GM20000 (cell line): Measurements from ENCODE around the gene MORF4L2.
"Not testable (repeated sequence)": the region's sequence is repeated elsewhere in the genome, so short reads cannot be mapped to it uniquely, and the experiment has no call there.

Source experiments
- DNase-seq: peaks from one replicate; pipeline ENCODE4 v3.0.0; 2012; ENCODE audit warnings: low spot score
- TF ChIP-seq, protein P1 (sequence below): IDR thresholded peaks from 2 replicates; pipeline ENCODE4 v1.5.1; 2012; ENCODE audit warnings: mild to moderate bottlenecking, control low read depth; ENCODE audit errors: extremely low read depth, missing control alignments

MORF4L2 gene

DNA sequence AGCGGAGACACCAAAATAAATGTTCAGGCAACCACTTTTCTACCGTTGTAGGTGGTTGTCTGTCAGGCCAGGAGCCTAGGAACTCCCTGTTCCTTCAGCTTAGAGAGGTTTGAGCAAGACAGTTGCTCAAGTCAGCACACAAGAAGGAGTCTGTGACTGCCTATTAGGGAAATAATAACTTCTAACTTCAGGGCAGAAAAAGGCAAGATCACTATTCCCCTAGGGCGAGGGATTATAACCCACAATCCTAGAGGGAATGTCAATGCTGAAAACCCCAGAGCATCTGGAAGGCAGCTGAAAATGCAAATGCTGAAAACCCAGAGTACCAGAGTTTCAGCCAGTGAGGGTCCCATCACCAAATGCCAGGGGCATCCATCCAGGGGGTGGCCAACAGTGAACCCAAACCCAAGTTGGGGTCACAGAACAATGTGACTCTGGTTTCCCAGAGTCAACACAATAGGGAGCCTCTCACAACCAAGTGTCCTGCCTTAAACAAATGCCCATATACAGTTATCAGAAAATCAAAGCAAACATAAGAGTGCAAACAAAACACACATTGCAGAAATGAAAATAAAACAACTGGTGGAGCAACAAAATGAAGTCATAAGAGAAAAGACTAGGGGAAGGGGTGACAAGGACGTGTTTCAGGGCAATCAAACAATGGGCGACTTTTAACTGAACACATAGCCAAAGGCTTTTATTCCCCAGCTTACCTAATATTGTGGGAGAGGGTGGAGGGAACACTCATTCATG lies 27.6 kb downstream of the MORF4L2 start:
- DNase-seq = no peak
- TF ChIP-seq, protein P1, sequence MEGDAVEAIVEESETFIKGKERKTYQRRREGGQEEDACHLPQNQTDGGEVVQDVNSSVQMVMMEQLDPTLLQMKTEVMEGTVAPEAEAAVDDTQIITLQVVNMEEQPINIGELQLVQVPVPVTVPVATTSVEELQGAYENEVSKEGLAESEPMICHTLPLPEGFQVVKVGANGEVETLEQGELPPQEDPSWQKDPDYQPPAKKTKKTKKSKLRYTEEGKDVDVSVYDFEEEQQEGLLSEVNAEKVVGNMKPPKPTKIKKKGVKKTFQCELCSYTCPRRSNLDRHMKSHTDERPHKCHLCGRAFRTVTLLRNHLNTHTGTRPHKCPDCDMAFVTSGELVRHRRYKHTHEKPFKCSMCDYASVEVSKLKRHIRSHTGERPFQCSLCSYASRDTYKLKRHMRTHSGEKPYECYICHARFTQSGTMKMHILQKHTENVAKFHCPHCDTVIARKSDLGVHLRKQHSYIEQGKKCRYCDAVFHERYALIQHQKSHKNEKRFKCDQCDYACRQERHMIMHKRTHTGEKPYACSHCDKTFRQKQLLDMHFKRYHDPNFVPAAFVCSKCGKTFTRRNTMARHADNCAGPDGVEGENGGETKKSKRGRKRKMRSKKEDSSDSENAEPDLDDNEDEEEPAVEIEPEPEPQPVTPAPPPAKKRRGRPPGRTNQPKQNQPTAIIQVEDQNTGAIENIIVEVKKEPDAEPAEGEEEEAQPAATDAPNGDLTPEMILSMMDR = no peak

DNA sequence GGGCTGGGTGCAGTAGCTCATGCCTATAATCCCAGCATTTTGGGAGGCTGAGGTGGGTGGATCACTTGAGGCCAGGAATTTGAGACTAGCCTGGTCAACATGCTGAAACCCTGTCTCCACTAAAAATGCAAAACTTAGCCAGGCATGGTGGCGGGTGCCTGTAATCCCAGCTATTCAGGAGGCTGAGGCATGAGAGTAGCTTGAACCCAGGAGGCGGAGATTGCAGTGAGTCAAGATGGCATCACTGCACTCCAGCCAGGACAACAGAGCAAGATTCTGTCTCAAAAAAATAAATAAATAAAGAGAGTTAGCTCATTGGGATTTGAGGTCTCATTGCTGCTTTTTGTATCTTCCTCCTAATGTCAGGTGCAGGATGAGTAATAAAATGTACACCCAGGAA lies 29.4 kb downstream of the MORF4L2 start:
- not testable (repeated sequence) for DNase-seq

DNA sequence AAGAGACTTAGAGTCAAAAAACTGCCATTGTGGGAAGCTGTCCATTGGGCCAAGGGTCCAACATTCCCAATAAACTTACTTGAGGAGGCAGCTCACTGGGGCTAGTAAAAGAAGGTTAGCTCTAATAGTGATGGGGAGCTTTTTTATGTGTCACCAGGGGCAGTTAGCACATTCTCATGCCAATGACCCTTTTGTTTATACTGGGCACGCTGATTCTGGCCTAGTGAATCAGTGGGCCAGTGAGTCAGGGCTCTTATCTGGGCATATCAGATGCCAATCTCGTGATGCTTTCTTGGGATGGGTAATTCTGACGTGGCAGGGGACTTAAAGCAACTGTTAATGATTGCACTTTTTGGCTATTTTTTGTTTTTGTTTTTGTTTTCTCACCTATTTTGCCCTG lies 29.9 kb downstream of the MORF4L2 start:
- no peak for DNase-seq
- TF ChIP-seq, protein P1 = no peak

DNA sequence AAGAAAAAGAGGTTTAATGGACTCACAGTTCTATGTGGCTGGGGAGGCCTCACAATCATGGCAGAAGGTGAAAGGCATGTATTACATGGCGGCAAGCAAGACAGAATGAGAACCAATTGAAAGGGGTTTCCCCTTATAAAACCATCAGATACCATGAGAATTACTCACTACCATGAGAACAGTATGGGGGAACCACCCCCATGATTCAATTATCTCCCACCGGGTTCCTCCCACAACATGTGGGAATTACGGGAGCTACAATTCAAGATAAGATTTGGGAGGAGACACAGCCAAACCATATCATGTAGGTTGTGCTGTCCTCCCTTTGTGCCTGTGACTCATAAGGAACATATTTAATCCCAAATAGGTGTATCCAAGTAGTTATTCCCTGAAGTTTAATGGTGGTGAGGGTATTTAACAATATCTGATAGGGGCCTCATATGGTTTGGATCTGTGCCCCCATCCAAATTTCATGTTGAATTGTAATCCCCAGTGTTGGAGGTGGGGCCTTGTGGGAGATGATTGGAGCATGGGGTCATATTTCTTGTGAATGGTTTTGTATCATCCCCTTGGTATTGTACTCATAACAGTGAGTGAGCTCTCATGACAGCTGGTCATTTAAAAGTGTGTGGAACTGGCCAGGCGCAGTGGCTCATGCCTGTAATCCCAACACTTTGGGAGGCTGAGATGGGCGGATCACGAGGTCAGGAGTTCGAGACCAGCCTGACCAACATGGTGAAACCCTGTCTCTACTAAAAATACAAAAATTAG lies 31.1 kb downstream of the MORF4L2 start:
- not testable (repeated sequence) for DNase-seq

- TF ChIP-seq, protein P1 = no peak
- DNase-seq = no peak
Observed at GRCh38 chrX:103651151-103651773, 35.2 kb downstream of the MORF4L2 start.

DNA sequence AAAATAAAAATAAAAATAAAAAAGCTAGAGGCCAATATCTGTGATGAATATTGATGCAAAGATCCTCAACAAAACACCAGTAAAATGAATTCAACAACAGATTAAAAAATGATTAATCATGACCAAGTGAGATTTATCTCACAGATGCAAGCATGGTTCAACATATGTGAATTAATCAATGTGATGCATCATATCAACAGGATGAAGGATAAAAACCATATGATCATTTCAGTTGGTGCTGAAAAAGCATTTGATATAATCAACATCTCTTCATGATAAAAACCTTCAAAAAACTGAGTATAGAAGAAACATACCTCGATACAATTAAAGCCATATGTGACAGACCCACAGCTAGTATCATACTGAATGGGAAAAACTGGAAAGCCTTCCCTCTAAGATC lies 38.9 kb downstream of the MORF4L2 start:
- DNase-seq = no peak
- TF ChIP-seq, protein P1 = no peak

GRCh38 chrX:103644125-103644524 lies 42.4 kb downstream of the MORF4L2 start:
- TF ChIP-seq, protein P1 = no peak
- no peak for DNase-seq

DNA sequence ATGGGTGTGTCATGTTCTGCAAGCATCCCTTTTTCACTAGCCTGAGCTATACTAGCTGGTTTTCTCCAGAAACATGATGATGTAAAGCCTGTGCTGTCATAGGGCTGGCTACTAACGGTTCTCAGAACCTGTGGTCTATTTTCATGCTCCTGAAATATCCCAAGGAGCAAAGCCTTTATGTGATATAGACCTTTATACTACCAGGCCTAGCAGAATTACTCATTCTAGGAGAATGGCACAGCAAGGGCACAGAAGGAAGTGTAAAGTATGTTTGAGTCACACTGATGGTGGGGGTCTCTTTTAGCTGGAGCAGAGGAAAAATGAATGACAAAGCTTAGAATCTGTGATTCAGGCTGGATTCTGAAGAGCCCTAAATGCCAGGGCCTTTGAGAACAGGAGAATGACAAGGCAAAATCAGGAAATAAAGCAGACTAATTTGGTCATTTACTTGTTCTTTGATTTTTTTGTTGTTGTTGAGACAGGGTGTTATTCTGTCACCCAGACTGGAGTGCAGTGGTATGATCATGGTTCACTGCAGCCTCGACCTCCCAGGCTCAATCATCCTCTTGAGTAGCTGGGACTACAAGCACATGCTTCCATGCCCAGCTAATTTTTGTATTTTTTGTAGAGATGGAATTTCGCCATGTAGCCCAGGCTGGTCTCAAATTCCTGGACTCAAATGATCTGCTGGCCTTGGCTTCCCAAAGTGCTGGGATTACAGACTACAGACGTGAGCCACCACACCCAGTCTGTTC lies 45.9 kb downstream of the MORF4L2 start:
- no peak for DNase-seq
- TF ChIP-seq, protein P1 = no peak

DNA sequence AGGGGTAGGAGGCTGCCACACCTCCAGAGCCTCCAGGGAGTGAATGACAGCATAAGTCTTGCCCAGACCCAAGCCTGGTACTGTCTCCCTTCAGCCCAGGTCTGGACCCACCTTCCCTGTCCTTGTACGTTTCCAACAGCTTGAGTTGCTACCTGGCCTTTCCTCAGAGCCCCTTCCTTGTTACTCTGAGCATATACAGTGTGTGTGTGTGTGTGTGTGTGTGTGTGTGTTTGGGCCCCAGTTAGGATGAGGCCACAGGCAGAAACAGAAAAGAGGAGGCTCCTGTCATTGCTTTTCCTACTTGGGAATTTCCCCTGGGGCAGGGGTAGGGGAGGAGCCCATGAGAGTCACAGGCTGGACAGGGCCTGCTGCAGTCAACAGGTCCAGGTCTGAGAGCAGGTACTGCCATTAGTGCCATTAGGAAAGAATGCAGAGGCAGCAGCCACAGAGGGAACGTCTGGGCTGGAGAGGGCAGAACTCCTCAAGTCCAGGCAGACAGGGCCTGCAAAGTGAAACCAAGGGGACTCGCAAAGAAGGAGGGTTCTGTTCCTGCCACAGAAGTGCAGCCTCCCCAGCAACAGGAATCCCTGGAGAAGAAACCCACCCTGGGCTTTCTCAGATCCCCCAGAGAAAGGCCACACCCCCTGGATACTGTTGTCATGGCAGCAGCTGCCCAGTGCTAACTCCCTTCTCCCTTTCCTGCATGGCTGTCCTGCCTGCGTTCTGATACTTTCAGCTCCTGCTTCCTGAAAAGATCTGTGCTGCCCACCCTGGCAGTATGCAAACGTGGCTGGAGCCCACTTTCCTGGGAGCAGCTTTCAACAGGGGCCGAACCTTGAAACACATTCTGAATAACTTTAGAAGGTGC lies 47.8 kb downstream of the MORF4L2 start:
- not testable (repeated sequence) for DNase-seq
